ENCODE measurements around the gene CNKSR1.
"Not testable (repeated sequence)": the region's sequence is repeated elsewhere in the genome, so short reads cannot be mapped to it uniquely, and the experiment has no call there.

CNKSR1 gene

GRCh38 chr1:26230682-26231081, 53.4 kb downstream of the CNKSR1 start:
- not testable (repeated sequence) for DNase-seq

- peak; percentile 99 for DNase-seq
Measured at GRCh38 chr1:26233903-26234643, 56.8 kb downstream of the CNKSR1 start, which contains the start of gene CEP85. Gene CEP85, plus strand, starts transcription at chr1:26234200. Its CDS starts 5,584 bp downstream, at chr1:26239784.

DNA sequence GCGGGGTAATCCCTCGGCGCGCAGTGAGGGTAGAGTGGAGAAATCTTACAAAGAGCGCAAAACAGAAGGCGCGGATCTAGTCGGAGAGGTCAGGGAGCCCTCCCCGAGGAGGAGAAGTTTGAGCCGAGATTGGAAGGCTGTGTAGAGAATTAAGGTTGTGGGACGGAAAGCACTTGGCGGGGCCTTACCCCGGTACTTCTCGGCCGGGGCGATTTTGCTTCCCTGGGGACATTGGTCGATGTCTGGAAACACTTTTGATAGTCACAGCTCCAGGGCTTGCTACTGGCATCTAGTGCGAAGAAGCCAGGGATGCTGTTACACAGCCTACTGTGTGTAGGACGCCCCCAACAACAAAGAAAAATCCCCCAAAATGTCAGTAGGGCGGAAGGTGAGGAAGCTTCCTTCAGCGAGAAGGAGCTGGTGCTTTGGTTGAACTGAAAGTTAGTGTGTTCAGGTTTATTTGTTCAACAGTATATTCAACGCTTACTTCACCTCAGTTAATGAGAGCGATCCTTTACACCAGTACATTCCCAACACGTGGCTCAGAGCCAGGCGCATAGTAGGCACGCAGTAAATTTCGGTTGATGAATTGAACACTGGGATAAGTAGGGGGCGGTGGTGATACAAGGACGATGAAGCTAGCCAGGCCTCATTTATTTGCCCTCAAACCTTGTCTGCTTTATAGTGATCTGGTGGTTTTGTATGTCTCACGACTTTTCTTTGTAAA, 57.5 kb downstream of the CNKSR1 start:
- DNase-seq, result peak; percentile 26

DNA sequence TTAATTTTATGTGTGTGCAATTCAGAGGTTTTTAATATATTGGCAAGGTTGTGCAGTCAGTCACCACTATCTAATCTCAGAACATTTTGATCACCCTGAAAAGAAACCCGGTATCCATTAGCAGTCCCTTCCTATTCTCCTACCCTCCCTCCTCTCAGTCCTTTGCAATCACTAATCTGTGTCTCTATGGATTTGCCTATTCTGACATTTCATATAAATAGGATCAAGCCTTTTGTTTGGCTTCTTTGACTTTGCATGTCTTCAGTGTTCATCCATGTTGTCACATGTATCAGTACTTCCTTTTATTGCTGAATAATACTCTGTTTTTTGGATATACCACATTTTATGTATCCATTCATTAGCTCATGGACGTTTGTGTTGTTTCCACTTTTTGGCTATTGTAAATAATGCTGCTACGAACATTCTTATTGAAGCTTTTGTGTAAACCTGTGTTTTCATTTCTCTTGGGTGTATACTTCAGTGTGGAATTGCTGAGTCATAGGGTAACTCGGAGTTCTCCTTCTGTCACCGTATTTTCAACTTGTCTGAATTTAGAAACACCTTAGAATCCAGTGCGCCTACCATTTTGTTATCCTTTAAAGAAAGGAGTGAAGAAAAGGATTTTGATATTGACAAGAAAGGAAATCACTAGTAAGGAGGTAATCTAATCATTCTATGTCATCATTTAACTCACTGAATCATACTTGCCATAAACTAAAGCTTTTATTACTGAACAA, 60.1 kb downstream of the CNKSR1 start:
- no peak for DNase-seq
